GM12878 (cell line): ENCODE results near the gene SORBS2. TPM values are rescaled to one million over a fixed set of nuclear protein-coding genes. Genes with fewer than 3 reads are reported as not detected.

Experiments
- ATAC-seq: fragments of 200-7000 bp; cut with Tn5 transposase; 3 replicates; pipeline ENCODE4 v1.9.1; 2020; ENCODE audit warnings: mild to moderate bottlenecking, moderate library complexity
- BruUV-seq: library from RNA; stranded (reverse); fragments of 400-500 nt; replicated peaks from 2 replicates; lab custom pipeline; 2021; lab: Mats Ljungman, UMichigan
- CTCF ChIA-PET: fragments of 300-600 bp; sonication (Branson Sonifier 250); formaldehyde crosslinking; extraction: SDS; loops from one replicate; lab custom pipeline; 2021; ENCODE audit warnings: inconsistent platforms; lab: Yijun Ruan, JAX
- POLR2A ChIA-PET: fragments of 350-600 bp; formaldehyde crosslinking; extraction: SDS; loops from one replicate; lab custom pipeline; 2021; ENCODE audit warnings: inconsistent platforms; lab: Charles Lee
- RAD21 ChIA-PET: fragments of 300-600 bp; sonication (Branson Sonifier 250); formaldehyde crosslinking; loops from one replicate; lab custom pipeline; 2023; ENCODE audit warnings: antibody characterized with exemption; ENCODE audit not compliant: unreplicated experiment; lab: Charles Lee
- SMC1A ChIA-PET: fragments of 300-600 bp; sonication (Branson Sonifier 250); formaldehyde crosslinking; loops from one replicate; lab custom pipeline; 2023; ENCODE audit not compliant: unreplicated experiment, uncharacterized antibody; lab: Charles Lee
- DNase-seq: peaks from one replicate; pipeline ENCODE4 v3.0.0-alpha.2; 2011; ENCODE audit warnings: low read depth, low spot score
- FAIRE-seq: peaks from 3 replicates; lab custom pipeline; 2011; peaks lifted over from hg19 to GRCh38; lab: Jason Lieb, UNC
- H2AFZ ChIP-seq: 2 replicates; pipeline ENCODE4 v1.6.0; 2011; ENCODE audit warnings: low read depth, low read length, control low read depth; ENCODE audit not compliant: control insufficient read depth
- H3K27ac ChIP-seq: 2 replicates; pipeline ENCODE4 v1.5.1; 2011; ENCODE audit warnings: control low read depth; ENCODE audit not compliant: control insufficient read depth, insufficient read depth
- H3K27me3 ChIP-seq, 2 experiments: replicated peaks in 1 of 2; 2 replicates each; pipeline versions ENCODE4 v1.6.0 to v1.6.1; 2011; ENCODE audit warnings: low read length in 1 of 2; ENCODE audit not compliant: control insufficient read depth in 2 of 2, insufficient read depth in 2 of 2
- H3K36me3 ChIP-seq, 2 experiments: 2 replicates each; pipeline ENCODE4 v1.5.1; 2011; ENCODE audit warnings: low read length in 1 of 2; ENCODE audit not compliant: control insufficient read depth in 2 of 2, insufficient read depth in 2 of 2
- H3K4me1 ChIP-seq: 2 replicates; pipeline ENCODE4 v1.6.1; 2011; ENCODE audit warnings: mild to moderate bottlenecking, low read length, moderate library complexity, mixed read lengths; ENCODE audit not compliant: control insufficient read depth, insufficient read depth
- H3K4me2 ChIP-seq: 2 replicates; pipeline ENCODE4 v1.6.0; 2011; ENCODE audit warnings: control low read depth; ENCODE audit not compliant: control insufficient read depth, insufficient read depth
- H3K4me3 ChIP-seq: fragments of 200-600 bp; sonication (generic); 2 replicates; pipeline ENCODE4 v1.5.1; 2016
- H3K79me2 ChIP-seq: 2 replicates; pipeline ENCODE4 v1.6.0; 2011; ENCODE audit warnings: low read length; ENCODE audit not compliant: control insufficient read depth, insufficient read depth
- H3K9ac ChIP-seq: 2 replicates; pipeline ENCODE4 v1.8.0; 2011; ENCODE audit warnings: low read length, control low read depth, mixed read lengths; ENCODE audit not compliant: control insufficient read depth, insufficient read depth
- H3K9me3 ChIP-seq: replicated peaks from 3 replicates; pipeline ENCODE4 v1.5.1; 2011; ENCODE audit warnings: mild to moderate bottlenecking, low read length; ENCODE audit not compliant: control insufficient read depth, insufficient read depth
- H4K20me1 ChIP-seq: 2 replicates; pipeline ENCODE4 v1.6.0; 2011; ENCODE audit not compliant: control insufficient read depth, insufficient read depth
- CBFB ChIP-seq: IDR thresholded peaks from 2 replicates; pipeline ENCODE4 v1.6.1; 2016; ENCODE audit warnings: antibody characterized with exemption, low read depth
- CHD2 ChIP-seq: IDR thresholded peaks from 2 replicates; pipeline ENCODE4 v1.6.1; 2011; ENCODE audit warnings: low read depth, low read length, improper control_type of control experiment, borderline replicate concordance
- DPF2 ChIP-seq: fragments of 450-650 bp; IDR thresholded peaks from 2 replicates; pipeline ENCODE4 v1.6.1; 2017; ENCODE audit warnings: mild to moderate bottlenecking
- HDGF ChIP-seq: fragments of 450-650 bp; IDR thresholded peaks from 2 replicates; pipeline ENCODE4 v1.6.1; 2016; ENCODE audit warnings: antibody characterized with exemption
- LARP7 ChIP-seq: fragments of 450-650 bp; IDR thresholded peaks from 2 replicates; pipeline ENCODE4 v1.6.1; 2017; ENCODE audit warnings: mild to moderate bottlenecking
- MTA2 ChIP-seq: fragments of 450-650 bp; IDR thresholded peaks from 2 replicates; pipeline ENCODE4 v1.6.1; 2016; ENCODE audit warnings: low read depth, mild to moderate bottlenecking, moderate library complexity
- NFIC ChIP-seq: IDR thresholded peaks from 2 replicates; pipeline ENCODE4 v1.6.1; 2012; ENCODE audit warnings: low read depth, mild to moderate bottlenecking, inconsistent platforms, low read length, moderate library complexity
- NFXL1 ChIP-seq: fragments of 450-650 bp; IDR thresholded peaks from 2 replicates; pipeline ENCODE4 v1.6.1; 2017; ENCODE audit warnings: antibody characterized with exemption, mild to moderate bottlenecking, borderline replicate concordance
- NR2C2 ChIP-seq: IDR thresholded peaks from 2 replicates; pipeline ENCODE4 v1.6.1; 2011; ENCODE audit warnings: borderline replicate concordance, low read depth; ENCODE audit not compliant: control insufficient read depth, insufficient read length
- RBBP5 ChIP-seq: fragments of 200-600 bp; sonication (generic); conservative IDR thresholded peaks from 2 replicates; pipeline ENCODE4 v1.6.1; 2016
- SMC3 ChIP-seq: IDR thresholded peaks from 2 replicates; pipeline ENCODE4 v1.6.1; 2011; ENCODE audit warnings: low read length, improper control_type of control experiment, borderline replicate concordance
- SUPT20H ChIP-seq: IDR thresholded peaks from 2 replicates; pipeline ENCODE4 v1.6.1; 2011; ENCODE audit warnings: low read depth, mild to moderate bottlenecking, low read length, moderate library complexity, borderline replicate concordance; ENCODE audit not compliant: control insufficient read depth
- ZNF207 ChIP-seq: fragments of 450-650 bp; IDR thresholded peaks from 2 replicates; pipeline ENCODE4 v1.6.1; 2014; ENCODE audit warnings: antibody characterized with exemption, mild to moderate bottlenecking, borderline replicate concordance
- ZNF384 ChIP-seq: IDR thresholded peaks from 2 replicates; pipeline ENCODE4 v1.6.1; 2012; ENCODE audit warnings: low read depth, mild to moderate bottlenecking, low read length, improper control_type of control experiment, borderline replicate concordance
- WGBS: methylation state at CpG from one replicate; pipeline ENCODE4 v1.1.6; 2016; ENCODE audit warnings: low lambda C conversion rate; ENCODE audit not compliant: insufficient replicate concordance, insufficient coverage; ENCODE audit errors: missing lambda C conversion rate; 5-methylcytosine and 5-hydroxymethylcytosine counted together
- in situ Hi-C: fragments of 300-500 bp; cut with MboI; formaldehyde crosslinking; loops from 9 replicates; pipeline ENCODE4 v1.14.3; 2018; ENCODE audit warnings: mixed read lengths
- intact Hi-C: fragments of 100-400 bp; cut with micrococcal nuclease; formaldehyde crosslinking; loops from one replicate; pipeline ENCODE4 v1.14.2; 2022; ENCODE audit not compliant: unreplicated experiment
- polyA plus RNA-seq, 11 experiments: library from polyadenylated mRNA; depleted of rRNA in 4 of 11; unstranded in 6 of 11; stranded (reverse) in 5 of 11; fragments of >200 nt; fragmentation: Nextera tagmentation in 4 of 11; fragmentation: Illumina TruSeq in 1 of 11; extraction: Ambion mirVana in 4 of 11; extraction: Trizol in 1 of 11; gene quantifications; 1 replicate in 1 of 11; 2 replicates in 10 of 11; pipeline versions ENCODE4 v1.2.1 to v1.2.3, GENCODE V29; 2011 to 2016; ENCODE audit warnings: inconsistent platforms in 2 of 11, missing spikeins in 2 of 11, low read depth in 1 of 11
- total RNA-seq, 4 experiments: library from RNA; depleted of rRNA in 3 of 4; stranded (reverse); fragments of >200 nt in 3 of 4; fragmentation: Illumina TruSeq in 1 of 4; extraction: Trizol in 1 of 4; gene quantifications; 2 replicates each; pipeline versions ENCODE4 v1.2.1 to v1.2.3, GENCODE V29; 2013 to 2021
- TF ChIP-seq, protein P1 (sequence below): fragments of 450-650 bp; IDR thresholded peaks from 2 replicates; pipeline ENCODE4 v1.6.1; 2017; ENCODE audit warnings: antibody characterized with exemption, mild to moderate bottlenecking, moderate library complexity
- TF ChIP-seq, protein P2 (sequence below): fragments of 450-650 bp; IDR thresholded peaks from 2 replicates; pipeline ENCODE4 v1.6.1; 2017; ENCODE audit warnings: mild to moderate bottlenecking, moderate library complexity
- TF ChIP-seq, protein P3 (sequence below): fragments of 150-350 bp; IDR thresholded peaks from 2 replicates; pipeline ENCODE4 v1.6.1; 2014; ENCODE audit warnings: mild to moderate bottlenecking, low read depth, low read length

SORBS2 gene
- total and polyA plus RNA-seq, 10 of the 15 experiments (the other 5 are each of a cell fraction or from before 2014, with no cell fraction given) = 0.06 to 3.0 (median 0.79) TPM

DNA sequence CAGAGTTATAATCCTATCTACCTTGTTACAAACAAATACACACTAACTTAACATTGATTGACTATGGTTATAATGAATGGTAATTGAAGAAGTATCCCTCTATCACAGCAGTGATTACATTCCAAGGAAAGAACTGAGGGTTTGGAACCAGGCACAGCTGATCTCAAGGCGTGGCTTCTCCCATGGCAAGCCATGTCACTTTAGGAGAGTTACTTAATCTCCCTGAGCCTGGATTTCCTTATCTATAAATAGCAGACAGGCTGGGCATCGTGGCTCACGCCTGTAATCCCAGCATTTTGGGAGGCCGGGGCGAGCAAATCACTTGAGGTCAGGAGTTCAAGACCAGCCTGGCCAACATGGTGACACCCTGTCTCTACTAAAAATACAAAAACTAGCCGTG is 25.6 kb downstream of the SORBS2 start:
- Histone ChIP-seq H3K36me3 (no peaks in the 10 kb centered on the region), H3K4me3 (no peak overlapping the region), H3K27me3 (no peaks in the 10 kb centered on the region), H3K27ac (no peak overlapping the region), H3K9ac (no peak overlapping the region), H2AFZ (no peak overlapping the region), H3K79me2 (no peaks in the 10 kb centered on the region), H3K4me1 (peaks cover 4% of the 10 kb centered on the region), H3K4me2 (no peak overlapping the region), H4K20me1 (no peaks in the 10 kb centered on the region), H3K9me3 (no peaks in the 10 kb centered on the region)
- ChIA-PET RAD21 (no interaction called here), SMC1A (no interaction called here), POLR2A (no interaction called here), CTCF (no interaction called here)
- no peak for DNase-seq
- BruUV-seq = no TSS peak
- in situ Hi-C loops (no loop called here), intact Hi-C loops (no loop called here)
- no peak for FAIRE-seq
- WGBS = 63% methylated on average over 6 of the region's 6 CpGs
- no peak for ATAC-seq
- TF ChIP-seq ZNF207 = no peak
- TF ChIP-seq, protein P1, sequence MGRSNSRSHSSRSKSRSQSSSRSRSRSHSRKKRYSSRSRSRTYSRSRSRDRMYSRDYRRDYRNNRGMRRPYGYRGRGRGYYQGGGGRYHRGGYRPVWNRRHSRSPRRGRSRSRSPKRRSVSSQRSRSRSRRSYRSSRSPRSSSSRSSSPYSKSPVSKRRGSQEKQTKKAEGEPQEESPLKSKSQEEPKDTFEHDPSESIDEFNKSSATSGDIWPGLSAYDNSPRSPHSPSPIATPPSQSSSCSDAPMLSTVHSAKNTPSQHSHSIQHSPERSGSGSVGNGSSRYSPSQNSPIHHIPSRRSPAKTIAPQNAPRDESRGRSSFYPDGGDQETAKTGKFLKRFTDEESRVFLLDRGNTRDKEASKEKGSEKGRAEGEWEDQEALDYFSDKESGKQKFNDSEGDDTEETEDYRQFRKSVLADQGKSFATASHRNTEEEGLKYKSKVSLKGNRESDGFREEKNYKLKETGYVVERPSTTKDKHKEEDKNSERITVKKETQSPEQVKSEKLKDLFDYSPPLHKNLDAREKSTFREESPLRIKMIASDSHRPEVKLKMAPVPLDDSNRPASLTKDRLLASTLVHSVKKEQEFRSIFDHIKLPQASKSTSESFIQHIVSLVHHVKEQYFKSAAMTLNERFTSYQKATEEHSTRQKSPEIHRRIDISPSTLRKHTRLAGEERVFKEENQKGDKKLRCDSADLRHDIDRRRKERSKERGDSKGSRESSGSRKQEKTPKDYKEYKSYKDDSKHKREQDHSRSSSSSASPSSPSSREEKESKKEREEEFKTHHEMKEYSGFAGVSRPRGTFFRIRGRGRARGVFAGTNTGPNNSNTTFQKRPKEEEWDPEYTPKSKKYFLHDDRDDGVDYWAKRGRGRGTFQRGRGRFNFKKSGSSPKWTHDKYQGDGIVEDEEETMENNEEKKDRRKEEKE = no peak
- no peak for TF ChIP-seq SMC3
- TF ChIP-seq RBBP5 = no peak
- TF ChIP-seq, protein P2, sequence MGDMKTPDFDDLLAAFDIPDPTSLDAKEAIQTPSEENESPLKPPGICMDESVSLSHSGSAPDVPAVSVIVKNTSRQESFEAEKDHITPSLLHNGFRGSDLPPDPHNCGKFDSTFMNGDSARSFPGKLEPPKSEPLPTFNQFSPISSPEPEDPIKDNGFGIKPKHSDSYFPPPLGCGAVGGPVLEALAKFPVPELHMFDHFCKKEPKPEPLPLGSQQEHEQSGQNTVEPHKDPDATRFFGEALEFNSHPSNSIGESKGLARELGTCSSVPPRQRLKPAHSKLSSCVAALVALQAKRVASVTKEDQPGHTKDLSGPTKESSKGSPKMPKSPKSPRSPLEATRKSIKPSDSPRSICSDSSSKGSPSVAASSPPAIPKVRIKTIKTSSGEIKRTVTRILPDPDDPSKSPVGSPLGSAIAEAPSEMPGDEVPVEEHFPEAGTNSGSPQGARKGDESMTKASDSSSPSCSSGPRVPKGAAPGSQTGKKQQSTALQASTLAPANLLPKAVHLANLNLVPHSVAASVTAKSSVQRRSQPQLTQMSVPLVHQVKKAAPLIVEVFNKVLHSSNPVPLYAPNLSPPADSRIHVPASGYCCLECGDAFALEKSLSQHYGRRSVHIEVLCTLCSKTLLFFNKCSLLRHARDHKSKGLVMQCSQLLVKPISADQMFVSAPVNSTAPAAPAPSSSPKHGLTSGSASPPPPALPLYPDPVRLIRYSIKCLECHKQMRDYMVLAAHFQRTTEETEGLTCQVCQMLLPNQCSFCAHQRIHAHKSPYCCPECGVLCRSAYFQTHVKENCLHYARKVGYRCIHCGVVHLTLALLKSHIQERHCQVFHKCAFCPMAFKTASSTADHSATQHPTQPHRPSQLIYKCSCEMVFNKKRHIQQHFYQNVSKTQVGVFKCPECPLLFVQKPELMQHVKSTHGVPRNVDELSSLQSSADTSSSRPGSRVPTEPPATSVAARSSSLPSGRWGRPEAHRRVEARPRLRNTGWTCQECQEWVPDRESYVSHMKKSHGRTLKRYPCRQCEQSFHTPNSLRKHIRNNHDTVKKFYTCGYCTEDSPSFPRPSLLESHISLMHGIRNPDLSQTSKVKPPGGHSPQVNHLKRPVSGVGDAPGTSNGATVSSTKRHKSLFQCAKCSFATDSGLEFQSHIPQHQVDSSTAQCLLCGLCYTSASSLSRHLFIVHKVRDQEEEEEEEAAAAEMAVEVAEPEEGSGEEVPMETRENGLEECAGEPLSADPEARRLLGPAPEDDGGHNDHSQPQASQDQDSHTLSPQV = no peak
- no peak for TF ChIP-seq ZNF384
- no peak for TF ChIP-seq HDGF
- TF ChIP-seq, protein P3, sequence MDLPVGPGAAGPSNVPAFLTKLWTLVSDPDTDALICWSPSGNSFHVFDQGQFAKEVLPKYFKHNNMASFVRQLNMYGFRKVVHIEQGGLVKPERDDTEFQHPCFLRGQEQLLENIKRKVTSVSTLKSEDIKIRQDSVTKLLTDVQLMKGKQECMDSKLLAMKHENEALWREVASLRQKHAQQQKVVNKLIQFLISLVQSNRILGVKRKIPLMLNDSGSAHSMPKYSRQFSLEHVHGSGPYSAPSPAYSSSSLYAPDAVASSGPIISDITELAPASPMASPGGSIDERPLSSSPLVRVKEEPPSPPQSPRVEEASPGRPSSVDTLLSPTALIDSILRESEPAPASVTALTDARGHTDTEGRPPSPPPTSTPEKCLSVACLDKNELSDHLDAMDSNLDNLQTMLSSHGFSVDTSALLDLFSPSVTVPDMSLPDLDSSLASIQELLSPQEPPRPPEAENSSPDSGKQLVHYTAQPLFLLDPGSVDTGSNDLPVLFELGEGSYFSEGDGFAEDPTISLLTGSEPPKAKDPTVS = no peak
- no peak for TF ChIP-seq DPF2
- no peak for TF ChIP-seq CHD2
- no peak for TF ChIP-seq CBFB
- TF ChIP-seq LARP7 = no peak
- TF ChIP-seq SUPT20H = no peak
- TF ChIP-seq NR2C2 = no peak
- no peak for TF ChIP-seq MTA2
- TF ChIP-seq NFXL1 = no peak
- no peak for TF ChIP-seq NFIC
